ENCODE data around the gene PRDX4.
A peak's percentile ranks its signal among the peaks of the same experiment; 100 is the strongest.
"Not testable (repeated sequence)": the region's sequence is repeated elsewhere in the genome, so short reads cannot be mapped to it uniquely, and the experiment has no call there.

Gene PRDX4

GRCh38 chrX:23667239-23668177, at the start of gene PRDX4:
Gene PRDX4 (plus strand): TSS chrX:23667493. CDS start chrX:23667571, 78 bp downstream.
- DNase-seq (ENCODE audit: extremely low spot score, insufficient read length, low read depth) (peak; percentile 54), FAIRE-seq (peak; percentile 86)

- FAIRE-seq: no peak
- DNase-seq (ENCODE audit: extremely low spot score, insufficient read length, low read depth): no peak
These were observed 45.5 kb upstream of the PRDX4 start for GRCh38 chrX:23621621-23622265.

GRCh38 chrX:23623797-23624196, 43.5 kb upstream of the PRDX4 start:
- no peak for FAIRE-seq
- no peak for DNase-seq (ENCODE audit: extremely low spot score, insufficient read length, low read depth)

- FAIRE-seq: no peak
- DNase-seq (ENCODE audit: extremely low spot score, insufficient read length, low read depth): no peak
These were observed 40.6 kb upstream of the PRDX4 start for GRCh38 chrX:23626651-23627050.

- DNase-seq (ENCODE audit: extremely low spot score, insufficient read length, low read depth): no peak
- FAIRE-seq: no peak
These were observed 39.2 kb upstream of the PRDX4 start for GRCh38 chrX:23628131-23628530.

GRCh38 chrX:23631136-23631535, 36.2 kb upstream of the PRDX4 start:
- DNase-seq (ENCODE audit: extremely low spot score, insufficient read length, low read depth) (no peak), FAIRE-seq (no peak)

GRCh38 chrX:23633834-23634580, 33.3 kb upstream of the PRDX4 start:
- FAIRE-seq (no peak), DNase-seq (ENCODE audit: extremely low spot score, insufficient read length, low read depth) (no peak)

- no peak for DNase-seq (ENCODE audit: extremely low spot score, insufficient read length, low read depth)
These were observed 30.1 kb upstream of the PRDX4 start for GRCh38 chrX:23637187-23637586.

GRCh38 chrX:23643020-23643419, 24.3 kb upstream of the PRDX4 start:
- no peak for DNase-seq (ENCODE audit: extremely low spot score, insufficient read length, low read depth)

More at GRCh38 chrX:23637187-23637586, 30.1 kb upstream of the PRDX4 start:
- FAIRE-seq: no peak

GRCh38 chrX:23644744-23645143, 22.5 kb upstream of the PRDX4 start:
- FAIRE-seq (no peak), DNase-seq (ENCODE audit: extremely low spot score, insufficient read length, low read depth) (no peak)

More at GRCh38 chrX:23643020-23643419, 24.3 kb upstream of the PRDX4 start:
- no peak for FAIRE-seq

- DNase-seq (ENCODE audit: extremely low spot score, insufficient read length, low read depth) (no peak), FAIRE-seq (no peak)
These were observed 11.2 kb upstream of the PRDX4 start for GRCh38 chrX:23656091-23656490.

- DNase-seq (ENCODE audit: extremely low spot score, insufficient read length, low read depth) (no peak), FAIRE-seq (no peak)
These were observed 10.6 kb upstream of the PRDX4 start for GRCh38 chrX:23656684-23657083.

- no peak for FAIRE-seq
These were observed 8.0 kb upstream of the PRDX4 start for GRCh38 chrX:23659339-23659738.

GRCh38 chrX:23660083-23660765, 7.1 kb upstream of the PRDX4 start:
- not testable (repeated sequence) for FAIRE-seq; DNase-seq (ENCODE audit: extremely low spot score, insufficient read length, low read depth)

More at GRCh38 chrX:23659339-23659738, 8.0 kb upstream of the PRDX4 start:
- no peak for DNase-seq (ENCODE audit: extremely low spot score, insufficient read length, low read depth)

- FAIRE-seq: no peak
These were observed 6.5 kb upstream of the PRDX4 start for GRCh38 chrX:23660766-23661132.

GRCh38 chrX:23661671-23662070, 5.6 kb upstream of the PRDX4 start:
- FAIRE-seq: no peak

More at GRCh38 chrX:23660766-23661132, 6.5 kb upstream of the PRDX4 start:
- no peak for DNase-seq (ENCODE audit: extremely low spot score, insufficient read length, low read depth)

GRCh38 chrX:23662187-23662586, 5.1 kb upstream of the PRDX4 start:
- peak; percentile 35 for FAIRE-seq
- DNase-seq (ENCODE audit: extremely low spot score, insufficient read length, low read depth): no peak

More at GRCh38 chrX:23661671-23662070, 5.6 kb upstream of the PRDX4 start:
- DNase-seq (ENCODE audit: extremely low spot score, insufficient read length, low read depth): no peak

- FAIRE-seq (peak; percentile 77), DNase-seq (ENCODE audit: extremely low spot score, insufficient read length, low read depth) (no peak)
These were observed 4.4 kb upstream of the PRDX4 start for GRCh38 chrX:23662853-23663252.

- DNase-seq (ENCODE audit: extremely low spot score, insufficient read length, low read depth): no peak
- no peak for FAIRE-seq
These were observed 2.8 kb upstream of the PRDX4 start for GRCh38 chrX:23664496-23664895.

- DNase-seq (ENCODE audit: extremely low spot score, insufficient read length, low read depth) (no peak), FAIRE-seq (no peak)
These were observed 1.0 kb upstream of the PRDX4 start for GRCh38 chrX:23666282-23666681.

Data from GM18507 (cell line).